ENCODE data around the gene RTP3.

Gene RTP3

GRCh38 chr3:46471371-46471914 lies 26.3 kb upstream of the RTP3 start:
- no peaks in the 10 kb centered on the region for H3K4me1 ChIP-seq (ENCODE audit: insufficient read depth, low read length)
- H3K27me3 ChIP-seq (ENCODE audit: control insufficient read depth in 1 of 2, insufficient read depth in 2 of 2, low read length in 2 of 2), result no peaks in the 10 kb centered on the region
- no peaks in the 10 kb centered on the region for H3K36me3 ChIP-seq (ENCODE audit: insufficient read depth, low read length)
- H3K27ac ChIP-seq (ENCODE audit: low read depth, low read length), result no peak overlapping the region
- no peaks in the 10 kb centered on the region for H3K9me3 ChIP-seq (ENCODE audit: low read length)
- no peak overlapping the region for H3K9ac ChIP-seq (ENCODE audit: low read length)
- H3K4me3 ChIP-seq (ENCODE audit: low read depth in 1 of 2, low read length in 2 of 2), result no peak overlapping the region

DNA sequence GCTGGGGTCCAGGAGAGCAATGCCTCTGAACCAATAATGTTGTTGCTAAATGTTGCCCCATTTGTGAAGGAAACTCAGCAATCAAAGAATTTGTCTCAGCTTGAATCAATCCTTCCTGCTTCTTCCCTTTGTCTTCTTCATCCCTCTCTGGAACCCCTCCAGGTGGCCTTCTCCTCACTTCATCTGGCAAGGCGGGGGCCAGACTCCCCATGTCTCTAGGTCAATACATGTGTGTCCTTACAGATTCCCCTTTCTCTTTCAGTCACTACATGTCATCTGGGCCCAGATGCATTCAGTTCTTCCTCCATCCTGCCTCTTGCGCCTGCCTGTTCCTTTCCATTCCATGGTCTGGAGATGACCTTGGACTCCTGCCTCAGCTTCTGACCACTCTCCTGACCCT lies 25.0 kb upstream of the RTP3 start:
- Histone ChIP-seq H3K27me3 (ENCODE audit: control insufficient read depth in 1 of 2, insufficient read depth in 2 of 2, low read length in 2 of 2) (no peaks in the 10 kb centered on the region), H3K36me3 (ENCODE audit: insufficient read depth, low read length) (no peaks in the 10 kb centered on the region), H3K4me1 (ENCODE audit: insufficient read depth, low read length) (no peaks in the 10 kb centered on the region), H3K9me3 (ENCODE audit: low read length) (no peaks in the 10 kb centered on the region), H3K4me3 (ENCODE audit: low read depth in 1 of 2, low read length in 2 of 2) (no peak overlapping the region), H3K9ac (ENCODE audit: low read length) (no peak overlapping the region), H3K27ac (ENCODE audit: low read depth, low read length) (no peak overlapping the region)

- H3K9ac ChIP-seq (ENCODE audit: low read length), result no peak overlapping the region
- H3K9me3 ChIP-seq (ENCODE audit: low read length), result no peaks in the 10 kb centered on the region
- H3K4me3 ChIP-seq (ENCODE audit: low read depth in 1 of 2, low read length in 2 of 2), result no peak overlapping the region
- no peaks in the 10 kb centered on the region for H3K36me3 ChIP-seq (ENCODE audit: insufficient read depth, low read length)
- no peak overlapping the region for H3K27ac ChIP-seq (ENCODE audit: low read depth, low read length)
- H3K27me3 ChIP-seq (ENCODE audit: control insufficient read depth in 1 of 2, insufficient read depth in 2 of 2, low read length in 2 of 2), result peaks cover 0 to 3% of the 10 kb centered on the region in 2 donors
- H3K4me1 ChIP-seq (ENCODE audit: insufficient read depth, low read length), result no peaks in the 10 kb centered on the region
These were observed 20.6 kb upstream of the RTP3 start for GRCh38 chr3:46477145-46477544.

DNA sequence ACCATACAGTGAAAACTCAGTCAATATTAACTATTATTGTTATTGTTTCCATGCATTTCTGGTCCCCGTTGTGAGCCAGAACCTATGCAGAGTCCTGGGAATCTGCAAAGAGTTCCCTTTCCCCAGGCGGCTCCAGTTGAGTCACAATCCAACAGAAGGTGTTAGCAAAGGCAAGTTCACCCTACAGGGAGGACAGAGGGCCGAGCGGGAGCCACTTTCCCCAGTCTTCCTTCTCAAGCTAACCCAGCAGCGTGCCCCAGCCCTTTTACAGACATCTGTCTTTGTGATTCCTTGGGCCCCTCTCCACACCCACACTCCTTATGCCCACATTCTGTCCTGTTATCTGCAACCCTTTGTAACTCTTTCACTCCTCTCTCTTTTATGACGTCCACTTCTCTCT lies 20.0 kb upstream of the RTP3 start:
- peaks cover 0 to 3% of the 10 kb centered on the region in 2 donors for H3K27me3 ChIP-seq (ENCODE audit: control insufficient read depth in 1 of 2, insufficient read depth in 2 of 2, low read length in 2 of 2)
- H3K9me3 ChIP-seq (ENCODE audit: low read length), result no peaks in the 10 kb centered on the region
- H3K4me1 ChIP-seq (ENCODE audit: insufficient read depth, low read length), result no peaks in the 10 kb centered on the region
- H3K4me3 ChIP-seq (ENCODE audit: low read depth in 1 of 2, low read length in 2 of 2), result no peak overlapping the region
- no peaks in the 10 kb centered on the region for H3K36me3 ChIP-seq (ENCODE audit: insufficient read depth, low read length)
- H3K9ac ChIP-seq (ENCODE audit: low read length), result no peak overlapping the region
- no peak overlapping the region for H3K27ac ChIP-seq (ENCODE audit: low read depth, low read length)

DNA sequence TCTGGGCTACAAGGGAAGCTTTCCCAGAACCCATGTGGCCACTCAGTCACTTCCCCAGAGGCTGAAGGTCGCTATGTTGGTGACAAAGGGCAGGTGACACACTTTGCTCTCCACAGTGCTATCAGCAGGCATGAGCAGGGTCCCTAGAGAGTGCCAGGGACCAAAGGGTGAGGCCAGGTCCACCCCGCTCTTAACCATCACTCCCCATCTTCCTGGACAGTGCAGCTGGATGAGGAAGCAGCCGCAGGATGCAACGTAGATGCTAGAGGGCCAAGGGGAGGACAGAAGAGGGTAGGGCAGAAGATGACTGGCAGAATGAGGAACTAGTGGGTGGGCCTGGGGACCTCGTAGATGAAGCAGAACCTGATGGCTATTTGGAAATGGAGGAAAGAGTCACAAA lies 19.4 kb upstream of the RTP3 start:
- Histone ChIP-seq H3K27me3 (ENCODE audit: control insufficient read depth in 1 of 2, insufficient read depth in 2 of 2, low read length in 2 of 2) (peaks cover 0 to 3% of the 10 kb centered on the region in 2 donors), H3K4me3 (ENCODE audit: low read depth in 1 of 2, low read length in 2 of 2) (no peak overlapping the region), H3K4me1 (ENCODE audit: insufficient read depth, low read length) (no peaks in the 10 kb centered on the region), H3K27ac (ENCODE audit: low read depth, low read length) (no peak overlapping the region), H3K9ac (ENCODE audit: low read length) (no peak overlapping the region), H3K36me3 (ENCODE audit: insufficient read depth, low read length) (no peaks in the 10 kb centered on the region), H3K9me3 (ENCODE audit: low read length) (no peaks in the 10 kb centered on the region)

GRCh38 chr3:46479021-46479420 lies 18.8 kb upstream of the RTP3 start:
- H3K27ac ChIP-seq (ENCODE audit: low read depth, low read length), result no peak overlapping the region
- no peaks in the 10 kb centered on the region for H3K9me3 ChIP-seq (ENCODE audit: low read length)
- no peak overlapping the region for H3K9ac ChIP-seq (ENCODE audit: low read length)
- H3K36me3 ChIP-seq (ENCODE audit: insufficient read depth, low read length), result no peaks in the 10 kb centered on the region
- H3K27me3 ChIP-seq (ENCODE audit: control insufficient read depth in 1 of 2, insufficient read depth in 2 of 2, low read length in 2 of 2), result peaks cover 0 to 3% of the 10 kb centered on the region in 2 donors
- no peaks in the 10 kb centered on the region for H3K4me1 ChIP-seq (ENCODE audit: insufficient read depth, low read length)
- no peak overlapping the region for H3K4me3 ChIP-seq (ENCODE audit: low read depth in 1 of 2, low read length in 2 of 2)

DNA sequence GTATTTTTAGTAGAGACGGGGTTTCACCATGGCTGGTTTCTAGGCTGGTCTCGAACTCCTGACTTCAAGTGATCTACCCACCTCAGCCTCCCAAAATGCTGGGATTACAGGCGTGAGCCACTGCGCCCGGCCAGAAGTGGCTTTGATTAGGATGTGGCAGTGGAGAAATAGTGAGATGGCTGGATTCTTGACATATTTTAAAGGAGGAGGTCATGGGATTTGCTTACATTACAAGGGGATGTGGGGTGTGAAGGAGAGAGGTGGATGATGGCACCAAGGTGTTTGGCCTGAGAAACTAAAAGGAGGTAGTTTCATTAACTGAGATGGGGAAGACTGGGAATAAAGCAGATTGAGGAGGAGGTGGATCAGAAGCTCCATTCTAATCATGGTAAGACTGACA lies 18.1 kb upstream of the RTP3 start:
- Histone ChIP-seq H3K4me3 (ENCODE audit: low read depth in 1 of 2, low read length in 2 of 2) (no peak overlapping the region), H3K4me1 (ENCODE audit: insufficient read depth, low read length) (no peaks in the 10 kb centered on the region), H3K9me3 (ENCODE audit: low read length) (no peaks in the 10 kb centered on the region), H3K27ac (ENCODE audit: low read depth, low read length) (no peak overlapping the region), H3K9ac (ENCODE audit: low read length) (no peak overlapping the region), H3K36me3 (ENCODE audit: insufficient read depth, low read length) (no peaks in the 10 kb centered on the region), H3K27me3 (ENCODE audit: control insufficient read depth in 1 of 2, insufficient read depth in 2 of 2, low read length in 2 of 2) (peaks cover 0 to 3% of the 10 kb centered on the region in 2 donors)

- no peaks in the 10 kb centered on the region for H3K36me3 ChIP-seq (ENCODE audit: insufficient read depth, low read length)
- H3K9ac ChIP-seq (ENCODE audit: low read length), result no peak overlapping the region
- H3K4me1 ChIP-seq (ENCODE audit: insufficient read depth, low read length), result no peaks in the 10 kb centered on the region
These were observed 17.1 kb upstream of the RTP3 start for GRCh38 chr3:46480491-46481195.

GRCh38 chr3:46481636-46482035 lies 16.1 kb upstream of the RTP3 start:
- no peaks in the 10 kb centered on the region for H3K9me3 ChIP-seq (ENCODE audit: low read length)
- H3K4me3 ChIP-seq (ENCODE audit: low read depth in 1 of 2, low read length in 2 of 2), result no peak overlapping the region
- H3K36me3 ChIP-seq (ENCODE audit: insufficient read depth, low read length), result no peaks in the 10 kb centered on the region
- H3K4me1 ChIP-seq (ENCODE audit: insufficient read depth, low read length), result no peaks in the 10 kb centered on the region
- H3K9ac ChIP-seq (ENCODE audit: low read length), result no peak overlapping the region
- no peak overlapping the region for H3K27ac ChIP-seq (ENCODE audit: low read depth, low read length)
- H3K27me3 ChIP-seq (ENCODE audit: control insufficient read depth in 1 of 2, insufficient read depth in 2 of 2, low read length in 2 of 2), result peaks cover 0 to 3% of the 10 kb centered on the region in 2 donors

More at GRCh38 chr3:46480491-46481195, 17.1 kb upstream of the RTP3 start:
- no peak overlapping the region for H3K27ac ChIP-seq (ENCODE audit: low read depth, low read length)
- H3K9me3 ChIP-seq (ENCODE audit: low read length), result no peaks in the 10 kb centered on the region
- peaks cover 0 to 3% of the 10 kb centered on the region in 2 donors for H3K27me3 ChIP-seq (ENCODE audit: control insufficient read depth in 1 of 2, insufficient read depth in 2 of 2, low read length in 2 of 2)
- no peak overlapping the region for H3K4me3 ChIP-seq (ENCODE audit: low read depth in 1 of 2, low read length in 2 of 2)

DNA sequence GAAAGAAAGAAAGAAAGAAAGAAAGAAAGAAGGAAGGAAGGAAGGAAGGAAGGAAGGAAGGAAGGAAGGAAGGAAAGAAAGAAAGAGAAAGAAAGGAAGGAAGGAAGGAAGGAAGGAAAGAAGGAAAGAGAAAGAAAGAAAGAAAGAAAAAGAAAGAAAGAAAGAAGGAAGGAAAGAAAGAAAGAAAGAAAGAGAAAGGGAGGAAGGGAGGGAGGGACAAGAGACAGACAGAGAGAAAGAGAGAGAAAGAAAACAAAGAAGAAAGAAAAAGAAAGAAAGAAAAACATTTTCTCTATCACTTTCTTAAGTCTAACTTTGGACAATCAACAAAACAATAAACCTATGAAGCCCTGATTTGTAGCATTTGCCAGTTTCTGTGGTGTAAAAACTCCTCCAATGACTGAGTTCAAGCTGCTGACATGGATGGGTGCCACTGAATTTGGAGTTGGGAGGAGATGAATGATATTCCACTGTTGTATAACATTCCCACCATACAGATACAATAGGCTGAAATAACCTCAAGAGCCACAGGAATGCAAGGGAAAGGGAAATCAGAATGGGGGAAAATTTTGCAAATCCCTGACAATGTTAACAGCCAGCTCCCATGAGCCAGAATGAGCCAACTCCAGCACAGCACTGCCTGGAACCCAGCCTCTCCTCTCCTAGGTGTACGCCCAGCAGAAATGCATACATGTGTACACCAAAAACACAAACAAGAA lies 15.0 kb upstream of the RTP3 start:
- H3K27ac ChIP-seq (ENCODE audit: low read depth, low read length), result no peak overlapping the region
- H3K9me3 ChIP-seq (ENCODE audit: low read length), result no peaks in the 10 kb centered on the region
- H3K4me3 ChIP-seq (ENCODE audit: low read depth in 1 of 2, low read length in 2 of 2), result no peak overlapping the region
- peaks cover 0 to 3% of the 10 kb centered on the region in 2 donors for H3K27me3 ChIP-seq (ENCODE audit: control insufficient read depth in 1 of 2, insufficient read depth in 2 of 2, low read length in 2 of 2)
- no peak overlapping the region for H3K9ac ChIP-seq (ENCODE audit: low read length)
- no peaks in the 10 kb centered on the region for H3K36me3 ChIP-seq (ENCODE audit: insufficient read depth, low read length)
- no peaks in the 10 kb centered on the region for H3K4me1 ChIP-seq (ENCODE audit: insufficient read depth, low read length)

DNA sequence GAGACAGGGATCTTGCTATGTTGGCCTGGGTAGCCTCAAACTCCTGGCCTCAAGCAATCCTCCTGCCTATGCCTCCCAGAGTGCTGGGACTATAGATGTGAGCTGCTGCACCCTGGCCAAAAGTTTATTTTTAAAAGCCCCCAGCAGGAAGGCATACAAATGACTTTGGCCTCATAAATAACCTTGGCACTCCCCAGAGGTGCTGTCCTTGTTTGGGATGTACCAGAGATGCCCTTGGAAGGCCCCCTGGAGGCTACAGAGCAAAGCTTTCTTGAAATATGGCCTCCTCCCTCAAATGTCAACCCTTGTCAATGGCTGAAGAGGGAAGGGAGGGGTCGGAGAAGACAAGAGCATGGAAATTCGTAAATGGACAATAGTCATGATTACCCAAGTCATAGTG lies 14.0 kb upstream of the RTP3 start:
- Histone ChIP-seq H3K4me1 (ENCODE audit: insufficient read depth, low read length) (no peaks in the 10 kb centered on the region), H3K9me3 (ENCODE audit: low read length) (no peaks in the 10 kb centered on the region), H3K9ac (ENCODE audit: low read length) (no peak overlapping the region), H3K27me3 (ENCODE audit: control insufficient read depth in 1 of 2, insufficient read depth in 2 of 2, low read length in 2 of 2) (peaks cover 0 to 3% of the 10 kb centered on the region in 2 donors), H3K4me3 (ENCODE audit: low read depth in 1 of 2, low read length in 2 of 2) (no peak overlapping the region), H3K36me3 (ENCODE audit: insufficient read depth, low read length) (no peaks in the 10 kb centered on the region), H3K27ac (ENCODE audit: low read depth, low read length) (no peak overlapping the region)
